OCI-LY3 (cell line): ENCODE results near the gene PLEKHA7.

ENCODE experiments used
- EZH2phosphoT487 ChIP-seq: fragments of 200-600 bp; shearing (Covaris generic); IDR thresholded peaks from 2 replicates; pipeline ENCODE4 v1.6.1; 2018; ENCODE audit warnings: antibody characterized with exemption, mixed run types, low read depth
- TF ChIP-seq, protein P1 (sequence below): fragments of 200-600, 300-600 bp; sonication (generic); IDR thresholded peaks from 2 replicates; pipeline ENCODE4 v1.5.1; 2014; ENCODE audit warnings: antibody characterized with exemption, low read length, low read depth

DNA sequence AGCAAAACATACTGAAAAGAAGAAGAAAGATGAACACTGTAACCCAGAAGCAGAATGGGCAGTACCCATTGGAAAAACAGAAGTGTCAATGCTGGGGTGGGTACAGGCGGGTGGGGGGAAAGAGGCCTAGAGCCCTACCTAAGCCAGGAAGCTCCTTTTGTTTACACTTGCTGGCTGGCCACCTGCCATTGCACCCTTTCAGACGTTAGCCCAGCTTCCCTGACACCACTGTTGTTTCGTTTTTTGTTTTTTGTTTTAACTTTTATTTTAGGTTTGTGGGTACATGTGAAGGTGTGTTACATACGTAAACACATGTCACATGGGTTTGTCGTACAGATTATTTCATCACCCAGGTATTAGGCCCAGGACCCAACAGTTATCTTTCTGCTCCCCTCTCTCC is 55.4 kb downstream of the PLEKHA7 start:
- TF ChIP-seq, protein P1, sequence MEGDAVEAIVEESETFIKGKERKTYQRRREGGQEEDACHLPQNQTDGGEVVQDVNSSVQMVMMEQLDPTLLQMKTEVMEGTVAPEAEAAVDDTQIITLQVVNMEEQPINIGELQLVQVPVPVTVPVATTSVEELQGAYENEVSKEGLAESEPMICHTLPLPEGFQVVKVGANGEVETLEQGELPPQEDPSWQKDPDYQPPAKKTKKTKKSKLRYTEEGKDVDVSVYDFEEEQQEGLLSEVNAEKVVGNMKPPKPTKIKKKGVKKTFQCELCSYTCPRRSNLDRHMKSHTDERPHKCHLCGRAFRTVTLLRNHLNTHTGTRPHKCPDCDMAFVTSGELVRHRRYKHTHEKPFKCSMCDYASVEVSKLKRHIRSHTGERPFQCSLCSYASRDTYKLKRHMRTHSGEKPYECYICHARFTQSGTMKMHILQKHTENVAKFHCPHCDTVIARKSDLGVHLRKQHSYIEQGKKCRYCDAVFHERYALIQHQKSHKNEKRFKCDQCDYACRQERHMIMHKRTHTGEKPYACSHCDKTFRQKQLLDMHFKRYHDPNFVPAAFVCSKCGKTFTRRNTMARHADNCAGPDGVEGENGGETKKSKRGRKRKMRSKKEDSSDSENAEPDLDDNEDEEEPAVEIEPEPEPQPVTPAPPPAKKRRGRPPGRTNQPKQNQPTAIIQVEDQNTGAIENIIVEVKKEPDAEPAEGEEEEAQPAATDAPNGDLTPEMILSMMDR: no peak
- no peak for TF ChIP-seq EZH2phosphoT487
